NCI-H146 treated with DMSO at 0.1 percent for 48 hours (cell line): ENCODE results near the gene PEX3.

Source experiments
- DNase-seq: peaks from one replicate; lab custom pipeline; 2025; ENCODE audit not compliant: unreplicated experiment; lab: John Stamatoyannopoulos, UW

The PEX3 gene

GRCh38 chr6:143450453-143451371, at the start of gene PEX3, which contains the start of gene ADAT2:
PEX3 (plus strand) TSS chr6:143450805; CDS start chr6:143451043, 238 bp downstream.
ADAT2 (minus strand) TSS chr6:143450695; CDS start chr6:143450658, 37 bp downstream.
- peak; percentile 96 for DNase-seq

- no peak for DNase-seq
Measured at GRCh38 chr6:143401068-143401446, 49.5 kb upstream of the PEX3 start.

GRCh38 chr6:143401636-143402370, 48.8 kb upstream of the PEX3 start:
- no peak for DNase-seq

GRCh38 chr6:143402721-143403336, 47.8 kb upstream of the PEX3 start:
- DNase-seq, result no peak

GRCh38 chr6:143405373-143406154, 45.0 kb upstream of the PEX3 start:
- DNase-seq, result no peak

- DNase-seq, result no peak
Measured at GRCh38 chr6:143406673-143407072, 43.9 kb upstream of the PEX3 start.

- no peak for DNase-seq
Measured at GRCh38 chr6:143408151-143408786, 42.3 kb upstream of the PEX3 start.

- DNase-seq, result no peak
Measured at GRCh38 chr6:143408787-143409162, 41.8 kb upstream of the PEX3 start.

GRCh38 chr6:143410859-143411270, 39.7 kb upstream of the PEX3 start:
- DNase-seq, result no peak

- DNase-seq, result no peak
Measured at GRCh38 chr6:143414769-143415168, 35.8 kb upstream of the PEX3 start.

GRCh38 chr6:143419526-143419925, 31.1 kb upstream of the PEX3 start:
- DNase-seq, result no peak

- no peak for DNase-seq
Measured at GRCh38 chr6:143426026-143426425, 24.6 kb upstream of the PEX3 start.

GRCh38 chr6:143427109-143427817, 23.3 kb upstream of the PEX3 start:
- peak; percentile 51 for DNase-seq

- no peak for DNase-seq
Measured at GRCh38 chr6:143429970-143430369, 20.6 kb upstream of the PEX3 start.

- no peak for DNase-seq
Measured at GRCh38 chr6:143431226-143431625, 19.4 kb upstream of the PEX3 start.

- DNase-seq, result no peak
Measured at GRCh38 chr6:143432588-143432987, 18.0 kb upstream of the PEX3 start.

GRCh38 chr6:143441010-143441409, 9.6 kb upstream of the PEX3 start:
- no peak for DNase-seq

GRCh38 chr6:143441680-143442545, 8.7 kb upstream of the PEX3 start:
- no peak for DNase-seq

GRCh38 chr6:143443096-143443495, 7.5 kb upstream of the PEX3 start:
- no peak for DNase-seq
